OCI-LY3 (cell line): ENCODE results near the gene SCGB3A2.

Source experiments
- CTCF ChIP-seq: fragments of 200-600, 300-600 bp; sonication (generic); IDR thresholded peaks from 2 replicates; pipeline ENCODE4 v1.5.1; 2014; ENCODE audit warnings: antibody characterized with exemption, low read length, low read depth
- EZH2phosphoT487 ChIP-seq: fragments of 200-600 bp; shearing (Covaris generic); IDR thresholded peaks from 2 replicates; pipeline ENCODE4 v1.6.1; 2018; ENCODE audit warnings: antibody characterized with exemption, mixed run types, low read depth

- no peak for TF ChIP-seq CTCF
- TF ChIP-seq EZH2phosphoT487: no peak
Measured at GRCh38 chr5:147831465-147831864, 47.0 kb upstream of the SCGB3A2 start, which contains the start of gene SPINK1.
